Measurements from ENCODE around the gene RAB33B. TPM values are rescaled to one million over a fixed set of nuclear protein-coding genes. Genes with fewer than 3 reads are reported as not detected.

RAB33B gene
- total RNA-seq, 2 experiments from 2014 or later: 9.2 to 11.7 TPM

GRCh38 chr4:139521754-139522401, 68.0 kb downstream of the RAB33B start:
- intact Hi-C loops (cut with micrococcal nuclease; ENCODE audit: unreplicated experiment): no loop called here
- no peak overlapping the region for H3K4me2 ChIP-seq (ENCODE audit: low read length)
- no peaks in the 10 kb centered on the region for H4K20me1 ChIP-seq (ENCODE audit: insufficient read depth, low read length)
- DNase-seq (ENCODE audit: low spot score): no peak
- no peaks in the 10 kb centered on the region for H3K9me3 ChIP-seq (ENCODE audit: low read length)
- no peaks in the 10 kb centered on the region for H3K79me2 ChIP-seq (ENCODE audit: insufficient read depth, low read depth, low read length)
- H3K27ac ChIP-seq (ENCODE audit: low read depth, low read length, poor library complexity, severe bottlenecking): no peak overlapping the region
- TF ChIP-seq CTCF (conservative IDR thresholded peaks at IDR 0.05; ENCODE audit: low read length) (no peak), EZH2phosphoT487 (IDR thresholded peaks at IDR 0.05; ENCODE audit: borderline replicate concordance, low read depth, low read length) (no peak)
- H3K4me3 ChIP-seq (ENCODE audit: low read depth, low read length, poor library complexity, severe bottlenecking): no peak overlapping the region
- no TSS peak for BruUV-seq (replicated peaks)
- H2AFZ ChIP-seq (ENCODE audit: low read length): no peak overlapping the region
- no peaks in the 10 kb centered on the region for H3K9me2 ChIP-seq (ENCODE audit: insufficient read depth, low read length)
- no peaks in the 10 kb centered on the region for H3K4me1 ChIP-seq (ENCODE audit: insufficient read depth, low read length, poor library complexity, severe bottlenecking)
- ChIA-PET CTCF (ENCODE audit: unreplicated experiment) (no interaction called here), POLR2A (interaction anchor here (0.6 to 0.7 kb wide), 2 partner anchors 380 to 494 kb away, joined by 5 to 9 read pairs; no protein-coding TSS in a partner anchor)
- peaks cover 98% of the 10 kb centered on the region for H3K36me3 ChIP-seq (ENCODE audit: insufficient read depth, low read length)

- intact Hi-C loops (cut with micrococcal nuclease; ENCODE audit: unreplicated experiment): no loop called here
- POLR2A ChIA-PET: interaction anchor here (0.6 to 0.7 kb wide), 3 partner anchors 38 to 495 kb away, joined by 3 to 9 read pairs (median 5); no protein-coding TSS in a partner anchor
- peaks cover 98% of the 10 kb centered on the region for H3K36me3 ChIP-seq (ENCODE audit: insufficient read depth, low read length)
Observed at GRCh38 chr4:139522457-139522856, 68.5 kb downstream of the RAB33B start.

More at GRCh38 chr4:139522457-139522856, 68.5 kb downstream of the RAB33B start:
- no peak overlapping the region for H3K27ac ChIP-seq (ENCODE audit: low read depth, low read length, poor library complexity, severe bottlenecking)
- no peaks in the 10 kb centered on the region for H4K20me1 ChIP-seq (ENCODE audit: insufficient read depth, low read length)
- TF ChIP-seq CTCF (conservative IDR thresholded peaks at IDR 0.05; ENCODE audit: low read length) (no peak), EZH2phosphoT487 (IDR thresholded peaks at IDR 0.05; ENCODE audit: borderline replicate concordance, low read depth, low read length) (no peak)
- H3K4me2 ChIP-seq (ENCODE audit: low read length): no peak overlapping the region
- H2AFZ ChIP-seq (ENCODE audit: low read length): no peak overlapping the region
- no peak for DNase-seq (ENCODE audit: low spot score)
- no peaks in the 10 kb centered on the region for H3K4me1 ChIP-seq (ENCODE audit: insufficient read depth, low read length, poor library complexity, severe bottlenecking)
- CTCF ChIA-PET (ENCODE audit: unreplicated experiment): no interaction called here
- H3K4me3 ChIP-seq (ENCODE audit: low read depth, low read length, poor library complexity, severe bottlenecking): no peak overlapping the region
- BruUV-seq (replicated peaks): no TSS peak
- no peaks in the 10 kb centered on the region for H3K9me2 ChIP-seq (ENCODE audit: insufficient read depth, low read length)
- H3K9me3 ChIP-seq (ENCODE audit: low read length): no peaks in the 10 kb centered on the region
- no peaks in the 10 kb centered on the region for H3K79me2 ChIP-seq (ENCODE audit: insufficient read depth, low read depth, low read length)

All from OCI-LY7 (cell line).